PC-9 (cell line): ENCODE results near the gene TEX54. TPM values are rescaled to one million over a fixed set of nuclear protein-coding genes. Genes with fewer than 3 reads are reported as not detected.

Experiments
- BruUV-seq: library from RNA; stranded (reverse); fragments of 400-500 nt; replicated peaks from 2 replicates; lab custom pipeline; 2021; lab: Mats Ljungman, UMichigan
- CTCF ChIA-PET: fragments of 300-600 bp; sonication (Branson Sonifier 250); formaldehyde crosslinking; loops from one replicate; lab custom pipeline; 2022; ENCODE audit warnings: antibody characterized with exemption; lab: Charles Lee
- POLR2A ChIA-PET: fragments of 300-600 bp; sonication (Branson Sonifier 250); formaldehyde crosslinking; loops from one replicate; lab custom pipeline; 2022; ENCODE audit warnings: antibody characterized with exemption; ENCODE audit not compliant: unreplicated experiment; lab: Charles Lee
- DNase-seq, 2 experiments: peaks; one replicate each; pipeline versions ENCODE4 v3.0.0 to v3.0.0-alpha.2; 2015 to 2022; ENCODE audit warnings: mixed read lengths in 1 of 2
- H2AFZ ChIP-seq: fragments of 200-600 bp; sonication (generic); 2 replicates; pipeline ENCODE4 v1.8.1; 2017; ENCODE audit warnings: antibody characterized with exemption
- H3F3A ChIP-seq: fragments of 200-600 bp; sonication (generic); 2 replicates; pipeline ENCODE4 v1.8.1; 2017; ENCODE audit warnings: antibody characterized with exemption, mild to moderate bottlenecking, low read depth; ENCODE audit not compliant: insufficient read depth
- H3K27ac ChIP-seq: fragments of 200-600 bp; sonication (generic); 2 replicates; pipeline ENCODE4 v1.6.1; 2016; ENCODE audit warnings: mixed run types
- H3K27me3 ChIP-seq: fragments of 200-600 bp; sonication (generic); 2 replicates; pipeline ENCODE4 v1.6.1; 2016; ENCODE audit warnings: low read depth, mixed run types; ENCODE audit not compliant: insufficient read depth
- H3K36me3 ChIP-seq: fragments of 200-600 bp; sonication (generic); 2 replicates; pipeline ENCODE4 v1.6.1; 2016; ENCODE audit warnings: low read depth, mixed run types
- H3K4me1 ChIP-seq: fragments of 200-600 bp; sonication (generic); replicated peaks from 2 replicates; pipeline ENCODE4 v1.6.1; 2016; ENCODE audit warnings: mixed run types; ENCODE audit not compliant: insufficient read depth
- H3K4me2 ChIP-seq: fragments of 200-600 bp; sonication (generic); 2 replicates; pipeline ENCODE4 v1.6.1; 2017; ENCODE audit warnings: mixed run types
- H3K4me3 ChIP-seq: fragments of 200-600 bp; sonication (generic); 2 replicates; pipeline ENCODE4 v1.6.1; 2016; ENCODE audit warnings: mixed run types
- H3K79me2 ChIP-seq: fragments of 200-600 bp; sonication (generic); 2 replicates; pipeline ENCODE4 v1.6.1; 2017; ENCODE audit warnings: low read depth, mixed run types
- H3K9me2 ChIP-seq: fragments of 200-600 bp; sonication (generic); 2 replicates; pipeline ENCODE4 v1.8.1; 2017; ENCODE audit warnings: mild to moderate bottlenecking; ENCODE audit not compliant: insufficient read depth
- H3K9me3 ChIP-seq: fragments of 200-600 bp; sonication (generic); 2 replicates; pipeline ENCODE4 v1.8.1; 2016; ENCODE audit warnings: low read depth; ENCODE audit not compliant: insufficient read depth
- H4K20me1 ChIP-seq: fragments of 200-600 bp; sonication (generic); 2 replicates; pipeline ENCODE4 v1.8.1; 2017; ENCODE audit not compliant: insufficient read depth
- CTCF ChIP-seq: fragments of 200-600 bp; sonication (generic); conservative IDR thresholded peaks from 2 replicates; pipeline ENCODE4 v1.6.1; 2017; ENCODE audit warnings: mixed run types, antibody characterized with exemption, mild to moderate bottlenecking, moderate library complexity
- EZH2 ChIP-seq: fragments of 200-600 bp; sonication (generic); IDR thresholded peaks from 2 replicates; pipeline ENCODE4 v1.8.0; 2017; ENCODE audit warnings: antibody characterized with exemption, low read depth
- intact Hi-C: fragments of 100-400 bp; cut with micrococcal nuclease; formaldehyde crosslinking; loops from one replicate; pipeline ENCODE4 v1.10.0; 2022; ENCODE audit not compliant: unreplicated experiment
- total RNA-seq: library from RNA; stranded (reverse); gene quantifications from 2 replicates; pipeline ENCODE4 v1.2.3, GENCODE V29; 2021

Gene TEX54
- total RNA-seq, 1 experiment from 2014 or later = not detected

- no peak for TF ChIP-seq EZH2
- TF ChIP-seq CTCF = no peak
- Histone ChIP-seq H4K20me1 (no peaks in the 10 kb centered on the region), H3K9me2 (no peaks in the 10 kb centered on the region), H3K36me3 (peaks cover 21% of the 10 kb centered on the region; the same call in 1 of the 2 replicates), H3K79me2 (no peaks in the 10 kb centered on the region), H3K9me3 (no peaks in the 10 kb centered on the region), H3K4me3 (no peak overlapping the region), H2AFZ (no peak overlapping the region), H3K4me1 (no peaks in the 10 kb centered on the region), H3K27me3 (no peaks in the 10 kb centered on the region), H3K27ac (no peak overlapping the region), H3K4me2 (no peak overlapping the region), H3F3A (peaks cover 31% of the 10 kb centered on the region)
- intact Hi-C loops = no loop called here
- no TSS peak for BruUV-seq
- POLR2A ChIA-PET = interaction anchor here (0.6 kb wide), 1 partner anchor 1944 kb away, joined by 3 read pairs; no protein-coding TSS in a partner anchor
- CTCF ChIA-PET = no interaction called here
- DNase-seq = no peak
Observed at GRCh38 chr11:62817129-62817528, 15.5 kb downstream of the TEX54 start.

GRCh38 chr11:62816557-62816956, 16.1 kb downstream of the TEX54 start:
- no peaks in the 10 kb centered on the region for H3K9me3 ChIP-seq
- no TSS peak for BruUV-seq
- ChIA-PET CTCF (no interaction called here), POLR2A (interaction anchor here (0.6 kb wide), 3 partner anchors 195 to 1945 kb away, joined by 3 to 10 read pairs (median 4); partner anchors contain the start of genes B3GAT3 and ZFTA)
- no peak overlapping the region for H3K4me2 ChIP-seq
- peaks cover 36% of the 10 kb centered on the region for H3F3A ChIP-seq
- H3K4me1 ChIP-seq = no peaks in the 10 kb centered on the region
- intact Hi-C loops = no loop called here
- TF ChIP-seq EZH2 = no peak
- no peak for TF ChIP-seq CTCF
- no peaks in the 10 kb centered on the region for H3K79me2 ChIP-seq
- DNase-seq = no peak
- H2AFZ ChIP-seq = no peak overlapping the region
- H3K4me3 ChIP-seq = no peak overlapping the region
- no peaks in the 10 kb centered on the region for H3K27me3 ChIP-seq
- H3K9me2 ChIP-seq = no peaks in the 10 kb centered on the region
- peaks cover 21% of the 10 kb centered on the region; the same call in 1 of the 2 replicates for H3K36me3 ChIP-seq
- no peaks in the 10 kb centered on the region for H4K20me1 ChIP-seq
- H3K27ac ChIP-seq = no peak overlapping the region

GRCh38 chr11:62811659-62812058, 21.0 kb downstream of the TEX54 start:
- H3K9me3 ChIP-seq = no peaks in the 10 kb centered on the region
- TF ChIP-seq CTCF = no peak
- no peak for TF ChIP-seq EZH2
- H3K27me3 ChIP-seq = no peaks in the 10 kb centered on the region
- H3K27ac ChIP-seq = no peak overlapping the region
- H4K20me1 ChIP-seq = no peaks in the 10 kb centered on the region
- H3K4me3 ChIP-seq = no peak overlapping the region
- no peak overlapping the region for H3K4me2 ChIP-seq
- H2AFZ ChIP-seq = no peak overlapping the region
- H3F3A ChIP-seq = peaks cover 44% of the 10 kb centered on the region
- POLR2A ChIA-PET = interaction anchor here (0.7 kb wide), 1 partner anchor 16 kb away, joined by 3 read pairs; no protein-coding TSS in a partner anchor
- no peaks in the 10 kb centered on the region for H3K79me2 ChIP-seq
- H3K36me3 ChIP-seq = no peaks in the 10 kb centered on the region
- intact Hi-C loops = no loop called here
- no TSS peak for BruUV-seq
- CTCF ChIA-PET = no interaction called here
- H3K9me2 ChIP-seq = no peaks in the 10 kb centered on the region
- DNase-seq = no peak
- no peaks in the 10 kb centered on the region for H3K4me1 ChIP-seq
